Neural crest cell (in vitro differentiated cells): ENCODE results near the gene DNAH2. TPM values are rescaled to one million over a fixed set of nuclear protein-coding genes. Genes with fewer than 3 reads are reported as not detected.
A peak's percentile ranks its signal among the peaks of the same experiment; 100 is the strongest.

Experiments
- DNase-seq: peaks from one replicate; pipeline ENCODE4 v3.0.0; 2021; ENCODE audit warnings: low read depth, mixed read lengths, low spot score
- H3K27ac Mint-ChIP-seq: one replicate; pipeline ENCODE4 v1.8.0; 2021; ENCODE audit warnings: mild to moderate bottlenecking, mixed read lengths; ENCODE audit not compliant: unreplicated experiment
- H3K27me3 Mint-ChIP-seq: 2 replicates; pipeline ENCODE4 v1.8.0; 2021; ENCODE audit warnings: low read depth, mild to moderate bottlenecking, mixed read lengths
- H3K36me3 Mint-ChIP-seq: 2 replicates; pipeline ENCODE4 v1.8.0; 2021; ENCODE audit warnings: low read depth, mild to moderate bottlenecking, mixed read lengths
- H3K4me1 Mint-ChIP-seq: 2 replicates; pipeline ENCODE4 v1.8.0; 2021; ENCODE audit warnings: mixed read lengths
- H3K4me3 Mint-ChIP-seq: one replicate; pipeline ENCODE4 v1.8.0; 2021; ENCODE audit warnings: mild to moderate bottlenecking, mixed read lengths
- H3K9me3 Mint-ChIP-seq: 2 replicates; pipeline ENCODE4 v1.8.0; 2021; ENCODE audit warnings: mixed read lengths
- CTCF ChIP-seq: fragments of 200-600 bp; sonication (generic); conservative IDR thresholded peaks from 2 replicates; pipeline ENCODE4 v1.5.0; 2021; ENCODE audit warnings: antibody characterized with exemption, mild to moderate bottlenecking
- total RNA-seq: library from RNA; stranded (reverse); gene quantifications from 2 replicates; pipeline ENCODE4 v1.2.1, GENCODE V29; 2021

DNAH2 gene
- total RNA-seq, 1 donor from 2014 or later: 0.16 TPM

GRCh38 chr17:7781429-7781828, 63.9 kb downstream of the DNAH2 start:
- Mint-ChIP-seq H3K36me3 (no peaks in the 10 kb centered on the region), H3K27me3 (no peaks in the 10 kb centered on the region), H3K4me1 (no peaks in the 10 kb centered on the region), H3K4me3 (no peak overlapping the region), H3K27ac (no peak overlapping the region), H3K9me3 (no peaks in the 10 kb centered on the region)
- no peak for TF ChIP-seq CTCF
- DNase-seq: no peak

- no peaks in the 10 kb centered on the region for H3K36me3 Mint-ChIP-seq
- TF ChIP-seq CTCF: no peak
- no peak overlapping the region for H3K27ac Mint-ChIP-seq
- H3K4me3 Mint-ChIP-seq: no peak overlapping the region
- H3K4me1 Mint-ChIP-seq: no peaks in the 10 kb centered on the region
- no peaks in the 10 kb centered on the region for H3K27me3 Mint-ChIP-seq
- H3K9me3 Mint-ChIP-seq: no peaks in the 10 kb centered on the region
- DNase-seq: no peak
Measured at GRCh38 chr17:7782240-7782639, 64.7 kb downstream of the DNAH2 start.

- no peak overlapping the region for H3K27ac Mint-ChIP-seq
- H3K27me3 Mint-ChIP-seq: no peaks in the 10 kb centered on the region
- H3K9me3 Mint-ChIP-seq: no peaks in the 10 kb centered on the region
- no peak overlapping the region for H3K4me3 Mint-ChIP-seq
- H3K4me1 Mint-ChIP-seq: no peaks in the 10 kb centered on the region
- DNase-seq: no peak
- TF ChIP-seq CTCF: no peak
- H3K36me3 Mint-ChIP-seq: no peaks in the 10 kb centered on the region
Measured at GRCh38 chr17:7786866-7787265, 69.3 kb downstream of the DNAH2 start.

- TF ChIP-seq CTCF: no peak
- Mint-ChIP-seq H3K27me3 (no peaks in the 10 kb centered on the region), H3K27ac (peak overlapping the region; percentile 57), H3K4me1 (no peaks in the 10 kb centered on the region), H3K9me3 (no peaks in the 10 kb centered on the region), H3K36me3 (no peaks in the 10 kb centered on the region), H3K4me3 (no peak overlapping the region)
- DNase-seq: no peak
Measured at GRCh38 chr17:7789131-7789530, 71.6 kb downstream of the DNAH2 start.

- no peaks in the 10 kb centered on the region for H3K27me3 Mint-ChIP-seq
- no peaks in the 10 kb centered on the region for H3K4me1 Mint-ChIP-seq
- no peaks in the 10 kb centered on the region for H3K36me3 Mint-ChIP-seq
- H3K4me3 Mint-ChIP-seq: no peak overlapping the region
- H3K27ac Mint-ChIP-seq: no peak overlapping the region
- no peak for TF ChIP-seq CTCF
- no peaks in the 10 kb centered on the region for H3K9me3 Mint-ChIP-seq
- no peak for DNase-seq
Measured at GRCh38 chr17:7790150-7790549, 72.6 kb downstream of the DNAH2 start.

- Mint-ChIP-seq H3K4me1 (no peaks in the 10 kb centered on the region), H3K27me3 (no peaks in the 10 kb centered on the region), H3K4me3 (no peak overlapping the region), H3K27ac (no peak overlapping the region), H3K36me3 (no peaks in the 10 kb centered on the region), H3K9me3 (no peaks in the 10 kb centered on the region)
- DNase-seq: no peak
- TF ChIP-seq CTCF: no peak
Measured at GRCh38 chr17:7792611-7793010, 75.1 kb downstream of the DNAH2 start.
